Measurements from ENCODE around the gene TADA2B. TPM values are rescaled to one million over a fixed set of nuclear protein-coding genes. Genes with fewer than 3 reads are reported as not detected.

Gene TADA2B
- total and polyA plus RNA-seq, 9 of the 15 experiments (the other 6 are each of a cell fraction or from before 2014, with no cell fraction given): 0.55 to 12.2 (median 7.5) TPM

DNA sequence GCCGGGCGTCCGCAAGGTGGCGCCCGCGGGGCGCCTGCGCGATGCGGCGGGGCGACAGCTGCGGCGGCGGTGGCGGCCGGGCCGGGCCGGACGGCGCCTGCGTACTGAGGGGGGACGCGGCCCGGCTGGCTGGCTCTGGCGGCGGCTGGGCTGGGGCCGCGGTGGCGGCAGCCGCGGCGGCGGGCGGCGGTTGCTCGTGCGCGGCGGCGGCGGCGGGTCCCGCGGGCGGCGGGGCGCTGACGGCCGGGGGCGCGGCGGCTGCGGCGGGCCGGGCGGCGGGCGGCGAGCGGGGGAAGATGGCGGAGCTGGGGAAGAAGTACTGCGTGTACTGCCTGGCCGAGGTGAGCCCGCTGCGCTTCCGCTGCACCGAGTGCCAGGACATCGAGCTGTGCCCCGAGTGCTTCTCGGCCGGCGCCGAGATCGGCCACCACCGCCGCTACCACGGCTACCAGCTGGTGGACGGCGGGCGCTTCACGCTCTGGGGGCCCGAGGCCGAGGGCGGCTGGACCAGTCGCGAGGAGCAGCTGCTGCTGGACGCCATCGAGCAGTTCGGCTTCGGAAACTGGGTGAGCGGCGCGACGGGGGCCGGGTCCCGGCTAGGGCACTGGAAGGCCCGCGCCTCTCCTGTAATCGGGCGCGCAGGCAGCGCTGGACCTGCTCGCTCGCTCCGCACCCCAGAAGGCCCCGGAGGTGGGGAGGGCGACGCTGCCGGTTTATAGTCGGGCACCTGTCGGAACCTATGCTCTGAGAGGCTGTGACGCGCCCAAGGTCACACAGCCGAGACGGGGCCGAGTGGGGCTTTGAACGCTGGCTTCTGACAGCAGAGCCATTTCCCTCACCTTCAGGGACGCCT lies at the start of gene TADA2B (continued):
- TF ChIP-seq SIN3B (IDR thresholded peaks at IDR 0.05; ENCODE audit: low read depth): no peak
- peak; percentile 20 for TF ChIP-seq PCBP1 (IDR thresholded peaks at IDR 0.05; ENCODE audit: low read depth, low read length, poor library complexity, severe bottlenecking)
- 0 out of 2 replicates have a peak, but pooled peaks have one; percentile 28 for TF ChIP-seq ZBTB1 (CRISPR knock-in tag; IDR thresholded peaks at IDR 0.05; ENCODE audit: borderline replicate concordance, low read depth)
- TF ChIP-seq RBM39 (optimal IDR thresholded peaks at IDR 0.05; ENCODE audit: low read depth, low read length): no peak
- TF ChIP-seq SMAD4 (CRISPR knock-in tag; conservative IDR thresholded peaks at IDR 0.05): 0 out of 2 replicates have a peak, but pooled peaks have one; percentile 24
- TF ChIP-seq, protein P1, sequence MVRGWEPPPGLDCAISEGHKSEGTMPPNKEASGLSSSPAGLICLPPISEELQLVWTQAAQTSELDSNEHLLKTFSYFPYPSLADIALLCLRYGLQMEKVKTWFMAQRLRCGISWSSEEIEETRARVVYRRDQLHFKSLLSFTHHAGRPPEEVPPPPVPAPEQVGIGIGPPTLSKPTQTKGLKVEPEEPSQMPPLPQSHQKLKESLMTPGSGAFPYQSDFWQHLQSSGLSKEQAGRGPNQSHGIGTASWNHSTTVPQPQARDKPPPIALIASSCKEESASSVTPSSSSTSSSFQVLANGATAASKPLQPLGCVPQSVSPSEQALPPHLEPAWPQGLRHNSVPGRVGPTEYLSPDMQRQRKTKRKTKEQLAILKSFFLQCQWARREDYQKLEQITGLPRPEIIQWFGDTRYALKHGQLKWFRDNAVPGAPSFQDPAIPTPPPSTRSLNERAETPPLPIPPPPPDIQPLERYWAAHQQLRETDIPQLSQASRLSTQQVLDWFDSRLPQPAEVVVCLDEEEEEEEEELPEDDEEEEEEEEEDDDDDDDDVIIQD (CRISPR knock-in tag; IDR thresholded peaks at IDR 0.05): no peak
- TF ChIP-seq TEAD1 (CRISPR knock-in tag; IDR thresholded peaks at IDR 0.05): peak in 1 of 2 experiments; percentile 66; a peak in 1 of 4 replicates
- TF ChIP-seq, protein P2, sequence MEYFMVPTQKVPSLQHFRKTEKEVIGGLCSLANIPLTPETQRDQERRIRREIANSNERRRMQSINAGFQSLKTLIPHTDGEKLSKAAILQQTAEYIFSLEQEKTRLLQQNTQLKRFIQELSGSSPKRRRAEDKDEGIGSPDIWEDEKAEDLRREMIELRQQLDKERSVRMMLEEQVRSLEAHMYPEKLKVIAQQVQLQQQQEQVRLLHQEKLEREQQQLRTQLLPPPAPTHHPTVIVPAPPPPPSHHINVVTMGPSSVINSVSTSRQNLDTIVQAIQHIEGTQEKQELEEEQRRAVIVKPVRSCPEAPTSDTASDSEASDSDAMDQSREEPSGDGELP (CRISPR knock-in tag; IDR thresholded peaks at IDR 0.05; ENCODE audit: borderline replicate concordance): peak; percentile 79
- TF ChIP-seq, protein P3, sequence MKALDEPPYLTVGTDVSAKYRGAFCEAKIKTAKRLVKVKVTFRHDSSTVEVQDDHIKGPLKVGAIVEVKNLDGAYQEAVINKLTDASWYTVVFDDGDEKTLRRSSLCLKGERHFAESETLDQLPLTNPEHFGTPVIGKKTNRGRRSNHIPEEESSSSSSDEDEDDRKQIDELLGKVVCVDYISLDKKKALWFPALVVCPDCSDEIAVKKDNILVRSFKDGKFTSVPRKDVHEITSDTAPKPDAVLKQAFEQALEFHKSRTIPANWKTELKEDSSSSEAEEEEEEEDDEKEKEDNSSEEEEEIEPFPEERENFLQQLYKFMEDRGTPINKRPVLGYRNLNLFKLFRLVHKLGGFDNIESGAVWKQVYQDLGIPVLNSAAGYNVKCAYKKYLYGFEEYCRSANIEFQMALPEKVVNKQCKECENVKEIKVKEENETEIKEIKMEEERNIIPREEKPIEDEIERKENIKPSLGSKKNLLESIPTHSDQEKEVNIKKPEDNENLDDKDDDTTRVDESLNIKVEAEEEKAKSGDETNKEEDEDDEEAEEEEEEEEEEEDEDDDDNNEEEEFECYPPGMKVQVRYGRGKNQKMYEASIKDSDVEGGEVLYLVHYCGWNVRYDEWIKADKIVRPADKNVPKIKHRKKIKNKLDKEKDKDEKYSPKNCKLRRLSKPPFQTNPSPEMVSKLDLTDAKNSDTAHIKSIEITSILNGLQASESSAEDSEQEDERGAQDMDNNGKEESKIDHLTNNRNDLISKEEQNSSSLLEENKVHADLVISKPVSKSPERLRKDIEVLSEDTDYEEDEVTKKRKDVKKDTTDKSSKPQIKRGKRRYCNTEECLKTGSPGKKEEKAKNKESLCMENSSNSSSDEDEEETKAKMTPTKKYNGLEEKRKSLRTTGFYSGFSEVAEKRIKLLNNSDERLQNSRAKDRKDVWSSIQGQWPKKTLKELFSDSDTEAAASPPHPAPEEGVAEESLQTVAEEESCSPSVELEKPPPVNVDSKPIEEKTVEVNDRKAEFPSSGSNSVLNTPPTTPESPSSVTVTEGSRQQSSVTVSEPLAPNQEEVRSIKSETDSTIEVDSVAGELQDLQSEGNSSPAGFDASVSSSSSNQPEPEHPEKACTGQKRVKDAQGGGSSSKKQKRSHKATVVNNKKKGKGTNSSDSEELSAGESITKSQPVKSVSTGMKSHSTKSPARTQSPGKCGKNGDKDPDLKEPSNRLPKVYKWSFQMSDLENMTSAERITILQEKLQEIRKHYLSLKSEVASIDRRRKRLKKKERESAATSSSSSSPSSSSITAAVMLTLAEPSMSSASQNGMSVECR (CRISPR knock-in tag; IDR thresholded peaks at IDR 0.05): peak; percentile 70
- TF ChIP-seq SMARCB1 (IDR thresholded peaks at IDR 0.05; ENCODE audit: insufficient read length, low read depth): no peak
- TF ChIP-seq TEAD4 (IDR thresholded peaks at IDR 0.05; ENCODE audit: low read length): 0 out of 2 replicates have a peak, but pooled peaks have one; percentile 5
- peak; percentile 26; the same call in 1 of the 2 replicates for TF ChIP-seq TEAD4 (CRISPR knock-in tag; IDR thresholded peaks at IDR 0.05; ENCODE audit: borderline replicate concordance)
- TF ChIP-seq, protein P4, sequence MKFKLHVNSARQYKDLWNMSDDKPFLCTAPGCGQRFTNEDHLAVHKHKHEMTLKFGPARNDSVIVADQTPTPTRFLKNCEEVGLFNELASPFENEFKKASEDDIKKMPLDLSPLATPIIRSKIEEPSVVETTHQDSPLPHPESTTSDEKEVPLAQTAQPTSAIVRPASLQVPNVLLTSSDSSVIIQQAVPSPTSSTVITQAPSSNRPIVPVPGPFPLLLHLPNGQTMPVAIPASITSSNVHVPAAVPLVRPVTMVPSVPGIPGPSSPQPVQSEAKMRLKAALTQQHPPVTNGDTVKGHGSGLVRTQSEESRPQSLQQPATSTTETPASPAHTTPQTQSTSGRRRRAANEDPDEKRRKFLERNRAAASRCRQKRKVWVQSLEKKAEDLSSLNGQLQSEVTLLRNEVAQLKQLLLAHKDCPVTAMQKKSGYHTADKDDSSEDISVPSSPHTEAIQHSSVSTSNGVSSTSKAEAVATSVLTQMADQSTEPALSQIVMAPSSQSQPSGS (CRISPR knock-in tag; IDR thresholded peaks at IDR 0.05): no peak
- TF ChIP-seq SAP30 (IDR thresholded peaks at IDR 0.05; ENCODE audit: borderline replicate concordance, insufficient read depth, low read depth, low read length, poor library complexity, severe bottlenecking): peak; percentile 79
- TF ChIP-seq ZNF282 (CRISPR knock-in tag; IDR thresholded peaks at IDR 0.05): no peak

Data from K562 (cell line).